GM18498 (cell line): ENCODE data around the gene AMN.

ENCODE experiments used
- ATAC-seq: cut with Tn5 transposase; IDR thresholded peaks from one replicate; pipeline ENCODE4 v1.9.1; 2021; ENCODE audit warnings: mild to moderate bottlenecking, moderate library complexity; ENCODE audit not compliant: unreplicated experiment

Gene AMN

GRCh38 chr14:102927878-102928411, 5.5 kb downstream of the AMN start:
- peak; percentile 12 for ATAC-seq

GRCh38 chr14:102928412-102929240, 6.2 kb downstream of the AMN start:
- ATAC-seq = peak; percentile 58

- ATAC-seq = no peak
Observed at GRCh38 chr14:102929241-102930137, 7.0 kb downstream of the AMN start.

- ATAC-seq = no peak
Observed at GRCh38 chr14:102930138-102930752, 7.8 kb downstream of the AMN start.

- no peak for ATAC-seq
Observed at GRCh38 chr14:102930753-102931579, 8.5 kb downstream of the AMN start.

- no peak for ATAC-seq
Observed at GRCh38 chr14:102931580-102932285, 9.3 kb downstream of the AMN start.

GRCh38 chr14:102932484-102933248, 10.2 kb downstream of the AMN start:
- ATAC-seq = no peak

GRCh38 chr14:102933618-102934231, 11.3 kb downstream of the AMN start:
- ATAC-seq = no peak

- ATAC-seq = no peak
Observed at GRCh38 chr14:102935756-102936155, 13.3 kb downstream of the AMN start.

- no peak for ATAC-seq
Observed at GRCh38 chr14:102937331-102938175, 15.1 kb downstream of the AMN start.

GRCh38 chr14:102938191-102938590, 15.7 kb downstream of the AMN start:
- ATAC-seq = no peak

- ATAC-seq = no peak
Observed at GRCh38 chr14:102939329-102939728, 16.9 kb downstream of the AMN start.

GRCh38 chr14:102939820-102940561, 17.5 kb downstream of the AMN start:
- no peak for ATAC-seq

GRCh38 chr14:102940729-102941362, 18.4 kb downstream of the AMN start:
- ATAC-seq = no peak

- ATAC-seq = no peak
Observed at GRCh38 chr14:102941419-102942011, 19.1 kb downstream of the AMN start.

GRCh38 chr14:102942069-102942468, 19.6 kb downstream of the AMN start:
- no peak for ATAC-seq
